Measurements from ENCODE around the gene ABHD11.

Gene ABHD11

GRCh38 chr7:73762659-73762999, 24.0 kb upstream of the ABHD11 start:
- H3K4me3 ChIP-seq (replicated peaks in 1 of 2; ENCODE audit: low read depth in 2 of 2, low read length in 2 of 2) = no peak overlapping the region
- DNase-seq (ENCODE audit: low read depth in 2 of 2) = no peak
- TF ChIP-seq CTCF (IDR thresholded peaks at IDR 0.05; ENCODE audit: low read depth, low read length) = no peak

DNA sequence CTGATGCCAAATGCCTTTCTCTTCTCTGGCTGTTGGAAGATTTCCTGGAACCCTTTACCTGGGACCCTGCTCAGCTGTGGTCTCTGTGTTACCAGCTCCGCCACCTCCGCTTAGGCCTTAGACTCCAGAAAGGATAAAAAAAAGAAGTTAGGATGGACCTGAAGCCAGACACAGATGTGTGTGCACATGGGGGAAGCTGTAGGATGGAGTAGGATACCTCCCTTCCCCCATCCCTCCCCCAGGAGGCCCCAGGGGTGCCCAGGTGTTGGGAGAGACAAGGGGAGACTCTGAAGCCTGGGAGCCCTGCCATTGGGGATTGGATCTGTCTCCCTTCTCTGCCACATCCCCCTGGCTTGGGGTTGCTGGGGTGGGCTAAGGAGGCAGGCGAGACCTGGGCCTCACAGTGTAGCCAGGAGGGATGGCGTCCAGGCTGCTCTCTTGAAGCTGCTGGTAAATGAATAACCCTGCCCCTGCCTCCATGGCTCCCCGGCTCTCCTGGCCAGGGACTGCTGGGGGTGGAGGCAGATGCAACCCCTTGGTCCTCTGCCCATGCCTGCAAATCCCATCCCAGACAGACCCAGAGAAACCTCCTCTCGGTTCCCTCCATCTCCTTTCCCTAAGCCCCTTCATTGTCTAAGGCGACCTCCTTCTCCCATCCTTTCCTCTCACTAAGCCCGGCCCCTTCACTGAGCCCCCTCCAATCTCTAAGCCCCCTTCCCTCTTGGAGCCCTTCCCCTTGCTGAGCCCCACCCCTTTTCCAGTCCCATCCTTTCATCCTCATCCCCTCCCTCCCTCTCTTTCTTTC, 23.5 kb upstream of the ABHD11 start:
- no peak for DNase-seq (ENCODE audit: low read depth in 2 of 2)
- H3K4me3 ChIP-seq (replicated peaks in 1 of 2; ENCODE audit: low read depth in 2 of 2, low read length in 2 of 2) = no peak overlapping the region
- TF ChIP-seq CTCF (IDR thresholded peaks at IDR 0.05; ENCODE audit: low read depth, low read length) = no peak

- TF ChIP-seq CTCF (IDR thresholded peaks at IDR 0.05; ENCODE audit: low read depth, low read length) = no peak
- DNase-seq (ENCODE audit: low read depth in 2 of 2) = no peak
- no peak overlapping the region for H3K4me3 ChIP-seq (replicated peaks in 1 of 2; ENCODE audit: low read depth in 2 of 2, low read length in 2 of 2)
These were observed 20.1 kb upstream of the ABHD11 start for GRCh38 chr7:73758581-73759138.

DNA sequence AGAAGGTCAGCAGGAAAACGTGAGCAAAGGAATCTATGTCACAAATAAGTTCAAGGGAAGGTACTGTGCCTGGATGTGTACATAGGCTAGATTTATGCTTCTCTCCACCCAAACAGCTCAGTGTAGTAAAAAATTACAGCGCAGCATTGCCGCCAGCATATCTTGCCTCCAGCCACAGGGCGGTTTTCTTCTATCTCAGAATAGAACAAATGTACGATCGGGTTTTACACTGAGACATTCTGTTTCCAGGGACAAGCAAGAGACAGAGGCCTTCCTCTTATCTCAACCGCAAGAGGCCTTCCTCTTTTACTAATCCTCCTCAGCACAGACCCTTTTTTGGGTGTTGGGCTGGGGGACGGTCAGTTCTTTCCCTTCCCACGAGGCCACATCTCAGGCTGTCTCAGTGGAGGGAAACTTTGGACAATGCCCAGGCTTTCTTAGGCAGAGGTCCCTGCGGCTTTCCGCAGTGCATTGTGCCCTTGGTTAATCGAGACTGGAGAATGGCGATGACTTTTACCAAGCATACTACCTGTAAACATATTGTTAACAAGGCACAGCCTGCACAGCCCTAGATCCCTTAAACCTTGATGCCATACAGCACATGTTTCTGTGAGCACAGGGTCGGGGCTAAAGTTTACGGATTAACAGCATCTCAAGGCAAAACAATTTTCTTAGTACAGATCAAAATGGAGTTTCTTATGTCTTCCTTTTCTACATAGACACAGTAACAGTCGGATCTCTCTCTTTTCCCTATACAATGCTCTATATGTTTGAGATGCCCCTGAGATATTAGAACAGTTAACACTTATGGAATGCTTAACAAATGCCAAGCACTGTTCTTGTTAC, 11.6 kb upstream of the ABHD11 start:
- no peak for DNase-seq (ENCODE audit: low read depth in 2 of 2)
- TF ChIP-seq CTCF (IDR thresholded peaks at IDR 0.05; ENCODE audit: low read depth, low read length) = no peak
- H3K4me3 ChIP-seq (replicated peaks in 1 of 2; ENCODE audit: low read depth in 2 of 2, low read length in 2 of 2) = no peak overlapping the region

GRCh38 chr7:73746378-73746777, 7.8 kb upstream of the ABHD11 start:
- TF ChIP-seq CTCF (IDR thresholded peaks at IDR 0.05; ENCODE audit: low read depth, low read length) = no peak
- DNase-seq (ENCODE audit: low read depth in 2 of 2) = no peak
- no peak overlapping the region for H3K4me3 ChIP-seq (replicated peaks in 1 of 2; ENCODE audit: low read depth in 2 of 2, low read length in 2 of 2)

GRCh38 chr7:73742753-73743641, 4.4 kb upstream of the ABHD11 start:
- peak in 1 of 2 donors; percentile 23 for DNase-seq (ENCODE audit: low read depth in 2 of 2)
- H3K4me3 ChIP-seq (replicated peaks in 1 of 2; ENCODE audit: low read depth in 2 of 2, low read length in 2 of 2) = no peak overlapping the region
- TF ChIP-seq CTCF (IDR thresholded peaks at IDR 0.05; ENCODE audit: low read depth, low read length) = no peak

Measured in cardiac fibroblast (primary cell).